Measurements from ENCODE around the gene SKAP2. TPM values are rescaled to one million over a fixed set of nuclear protein-coding genes. Genes with fewer than 3 reads are reported as not detected.

SKAP2 gene
- total RNA-seq, 1 experiment from 2014 or later: 3.2 TPM

GRCh38 chr7:26626156-26626555 is 238.2 kb downstream of the SKAP2 start:
- H3K4me2 ChIP-seq (ENCODE audit: insufficient read depth, insufficient read length, low read length): no peak overlapping the region
- Mint-ChIP-seq H3K4me3 (no peak overlapping the region), H3K27me3 (ENCODE audit: low read depth) (no peaks in the 10 kb centered on the region), H3K4me1 (peaks cover 0 to 4% of the 10 kb centered on the region in 2 experiments; a peak in 1 of 4 replicates), H3K9me3 (no peaks in the 10 kb centered on the region), H3K36me3 (ENCODE audit: insufficient read depth in 1 of 3, low read depth in 3 of 3) (no peaks in the 10 kb centered on the region), H3K27ac (no peak overlapping the region)
- H4K5ac ChIP-seq (ENCODE audit: insufficient read length, low read depth, low read length): no peak overlapping the region
- H2BK12ac ChIP-seq (ENCODE audit: insufficient read length, low read depth, low read length): no peak overlapping the region
- H2AK5ac ChIP-seq (ENCODE audit: insufficient read length, low read length): no peak overlapping the region
- H3K56ac ChIP-seq (ENCODE audit: insufficient read length, low read depth, low read length): no peak overlapping the region
- H3K79me2 ChIP-seq (ENCODE audit: insufficient read depth, low read length): no peaks in the 10 kb centered on the region
- H3K4me1 ChIP-seq (ENCODE audit: insufficient read depth, low read length): no peaks in the 10 kb centered on the region
- H3T11ph ChIP-seq (ENCODE audit: low read length): no peak overlapping the region
- no peak overlapping the region for H2BK20ac ChIP-seq (ENCODE audit: low read depth, low read length, poor library complexity, severe bottlenecking)
- H3K23me2 ChIP-seq (ENCODE audit: insufficient read length, low read depth, low read length, poor library complexity, severe bottlenecking): no peaks in the 10 kb centered on the region
- H4K20me1 ChIP-seq (ENCODE audit: control insufficient read depth, insufficient read depth, insufficient read length): no peaks in the 10 kb centered on the region
- H3K9me3 ChIP-seq (ENCODE audit: control insufficient read depth, low read depth, low read length): no peaks in the 10 kb centered on the region
- no peak for DNase-seq
- no peaks in the 10 kb centered on the region for H3K79me1 ChIP-seq (ENCODE audit: insufficient read depth, low read depth, low read length, poor library complexity, severe bottlenecking)
- no peak overlapping the region for H2BK15ac ChIP-seq (ENCODE audit: low read depth, low read length)
- H3K4ac ChIP-seq (ENCODE audit: low read depth, low read length): no peak overlapping the region
- no peak overlapping the region for H4K8ac ChIP-seq (replicated peaks; ENCODE audit: insufficient read length, low read depth, low read length)
- H2BK5ac ChIP-seq (ENCODE audit: insufficient read length, low read length): no peak overlapping the region
- H3K18ac ChIP-seq (ENCODE audit: insufficient read length, low read depth, low read length): no peak overlapping the region
- H3K14ac ChIP-seq (ENCODE audit: insufficient read depth, low read length): no peak overlapping the region
- TF ChIP-seq CTCF (conservative IDR thresholded peaks at IDR 0.05): no peak
- H3K23ac ChIP-seq (ENCODE audit: insufficient read length, low read depth, low read length): no peak overlapping the region
- no peak overlapping the region for H2AFZ ChIP-seq (ENCODE audit: low read length)
- H4K91ac ChIP-seq (ENCODE audit: insufficient read length, low read depth, low read length): no peak overlapping the region
- no CpG with 5 or more reads among the region's 8 CpGs for whole genome bisulfite sequencing (ENCODE audit: extremely low coverage, insufficient read length, low lambda C conversion rate)
- H2BK120ac ChIP-seq (ENCODE audit: low read depth, low read length, poor library complexity, severe bottlenecking): no peak overlapping the region
- H3K9ac ChIP-seq (ENCODE audit: extremely low read depth, insufficient read length, low read length): no peak overlapping the region
- H3K27me3 ChIP-seq (ENCODE audit: insufficient read depth, low read length): no peaks in the 10 kb centered on the region
- H3K27ac ChIP-seq (ENCODE audit: insufficient read length, low read depth, low read length): no peak overlapping the region

Measured in H9 (cell line).